OCI-LY7 (cell line): ENCODE measurements around the gene LILRB3. TPM values are rescaled to one million over a fixed set of nuclear protein-coding genes. Genes with fewer than 3 reads are reported as not detected.
"Not testable (repeated sequence)": the region's sequence is repeated elsewhere in the genome, so short reads cannot be mapped to it uniquely, and the experiment has no call there.

ENCODE experiments used
- BruUV-seq: library from RNA; stranded (reverse); fragments of 400-500 nt; replicated peaks from 2 replicates; lab custom pipeline; 2021; lab: Mats Ljungman, UMichigan
- CTCF ChIA-PET: fragments of 300-600 bp; sonication (Branson Sonifier 250); formaldehyde crosslinking; loops from one replicate; lab custom pipeline; 2022; ENCODE audit warnings: antibody characterized with exemption; ENCODE audit not compliant: unreplicated experiment; lab: Charles Lee
- POLR2A ChIA-PET: fragments of 300-600 bp; sonication (Branson Sonifier 250); formaldehyde crosslinking; loops from one replicate; lab custom pipeline; 2022; ENCODE audit warnings: antibody characterized with exemption; lab: Charles Lee
- DNase-seq: peaks from one replicate; pipeline ENCODE4 v3.0.0-alpha.2; 2015; ENCODE audit warnings: low spot score
- H2AFZ ChIP-seq: fragments of 200-600 bp; sonication (generic), shearing (Covaris generic); 2 replicates; pipeline ENCODE4 v1.6.1; 2014; ENCODE audit warnings: mild to moderate bottlenecking, antibody characterized with exemption, low read length, moderate library complexity
- H3K27ac ChIP-seq: fragments of 200-600 bp; sonication (generic); 2 replicates; pipeline ENCODE4 v1.5.1; 2014; ENCODE audit warnings: mixed run types, low read depth, mild to moderate bottlenecking, moderate library complexity, low read length, inconsistent platforms; ENCODE audit not compliant: poor library complexity, severe bottlenecking
- H3K36me3 ChIP-seq: fragments of 200-600 bp; sonication (generic); 2 replicates; pipeline ENCODE4 v1.6.1; 2014; ENCODE audit warnings: mild to moderate bottlenecking, antibody characterized with exemption, low read length, moderate library complexity, mixed read lengths; ENCODE audit not compliant: insufficient read depth
- H3K4me1 ChIP-seq: fragments of 200-600 bp; sonication (generic); 2 replicates; pipeline ENCODE4 v1.5.1; 2014; ENCODE audit warnings: mild to moderate bottlenecking, low read length; ENCODE audit not compliant: insufficient read depth, poor library complexity, severe bottlenecking
- H3K4me2 ChIP-seq: fragments of 200-600 bp; sonication (generic); 2 replicates; pipeline ENCODE4 v1.6.1; 2014; ENCODE audit warnings: mild to moderate bottlenecking, low read length
- H3K4me3 ChIP-seq: fragments of 200-600 bp; sonication (generic); 2 replicates; pipeline ENCODE4 v1.5.1; 2014; ENCODE audit warnings: mild to moderate bottlenecking, low read depth, low read length; ENCODE audit not compliant: poor library complexity, severe bottlenecking
- H3K79me2 ChIP-seq: fragments of 200-600 bp; sonication (generic); 2 replicates; pipeline ENCODE4 v1.6.1; 2016; ENCODE audit warnings: low read depth, mild to moderate bottlenecking, low read length, moderate library complexity, mixed read lengths; ENCODE audit not compliant: insufficient read depth
- H3K9me2 ChIP-seq: fragments of 200-600 bp; sonication (generic); 2 replicates; pipeline ENCODE4 v1.6.1; 2016; ENCODE audit warnings: mild to moderate bottlenecking, low read length, mixed read lengths; ENCODE audit not compliant: insufficient read depth
- H3K9me3 ChIP-seq: fragments of 200-600 bp; sonication (generic); 2 replicates; pipeline ENCODE4 v1.6.1; 2014; ENCODE audit warnings: mild to moderate bottlenecking, mixed run types, low read length, mixed read lengths
- H4K20me1 ChIP-seq: fragments of 200-600 bp; sonication (generic); 2 replicates; pipeline ENCODE4 v1.6.1; 2014; ENCODE audit warnings: mild to moderate bottlenecking, antibody characterized with exemption, low read length, moderate library complexity, mixed read lengths; ENCODE audit not compliant: insufficient read depth
- CTCF ChIP-seq: fragments of 200-600 bp; sonication (generic); conservative IDR thresholded peaks from 2 replicates; pipeline ENCODE4 v1.5.1; 2014; ENCODE audit warnings: mild to moderate bottlenecking, antibody characterized with exemption, low read length, moderate library complexity, mixed read lengths
- EZH2phosphoT487 ChIP-seq: fragments of 200-600 bp; sonication (generic); IDR thresholded peaks from 2 replicates; pipeline ENCODE4 v1.6.1; 2018; ENCODE audit warnings: low read depth, borderline replicate concordance, mild to moderate bottlenecking, mixed run types, antibody characterized with exemption, low read length, moderate library complexity, mixed read lengths
- intact Hi-C: fragments of 100-400 bp; cut with micrococcal nuclease; formaldehyde crosslinking; loops from one replicate; pipeline ENCODE4 v1.10.0; 2022; ENCODE audit not compliant: unreplicated experiment
- total RNA-seq, 2 experiments: library from RNA; depleted of rRNA in 1 of 2; stranded (reverse); fragments of >200 nt in 1 of 2; shearing (Covaris generic) in 1 of 2; gene quantifications; 2 replicates each; pipeline ENCODE4 v1.2.3, GENCODE V29; 2014 to 2022

Gene LILRB3
- total RNA-seq, 2 experiments from 2014 or later = not detected

- Histone ChIP-seq H3K79me2 (peaks cover 5% of the 10 kb centered on the region; the same call in 1 of the 2 replicates), H4K20me1 (no peaks in the 10 kb centered on the region), H2AFZ (no peak overlapping the region), H3K36me3 (no peaks in the 10 kb centered on the region), H3K9me2 (no peaks in the 10 kb centered on the region), H3K9me3 (no peaks in the 10 kb centered on the region), H3K4me3 (no peak overlapping the region), H3K4me1 (peaks cover 20% of the 10 kb centered on the region), H3K27ac (no peak overlapping the region), H3K4me2 (no peak overlapping the region)
- TF ChIP-seq CTCF (no peak), EZH2phosphoT487 (no peak)
- BruUV-seq = no TSS peak
- POLR2A ChIA-PET = no interaction called here
- no peak for DNase-seq
- intact Hi-C loops = no loop called here
- CTCF ChIA-PET = no interaction called here
Observed at GRCh38 chr19:54183431-54183830, 39.4 kb downstream of the LILRB3 start.

- intact Hi-C loops, H2AFZ ChIP-seq, POLR2A ChIA-PET, H3K36me3 ChIP-seq, H3K79me2 ChIP-seq, H4K20me1 ChIP-seq, DNase-seq, H3K9me3 ChIP-seq, BruUV-seq, H3K9me2 ChIP-seq, H3K4me1 ChIP-seq, H3K4me3 ChIP-seq, H3K4me2 ChIP-seq, H3K27ac ChIP-seq: not testable (repeated sequence)
- CTCF ChIA-PET = interaction anchor here (0.7 kb wide), 1 partner anchor 45 kb away, joined by 5 read pairs; no protein-coding TSS in a partner anchor
Observed at GRCh38 chr19:54181894-54182293, 40.9 kb downstream of the LILRB3 start.

- no peak for TF ChIP-seq EZH2phosphoT487
- ChIA-PET POLR2A (no interaction called here), CTCF (no interaction called here)
- H3K4me3 ChIP-seq = no peak overlapping the region
- H3K36me3 ChIP-seq = peaks cover 6% of the 10 kb centered on the region; the same call in 1 of the 2 replicates
- intact Hi-C loops = no loop called here
- peaks cover 10% of the 10 kb centered on the region for H3K4me1 ChIP-seq
- H4K20me1 ChIP-seq = no peaks in the 10 kb centered on the region
- no peaks in the 10 kb centered on the region for H3K79me2 ChIP-seq
- H2AFZ ChIP-seq = no peak overlapping the region
- no TSS peak for BruUV-seq
- no peak overlapping the region for H3K4me2 ChIP-seq
- DNase-seq = no peak
- no peaks in the 10 kb centered on the region for H3K9me2 ChIP-seq
- no peaks in the 10 kb centered on the region for H3K9me3 ChIP-seq
- no peak overlapping the region for H3K27ac ChIP-seq
Observed at GRCh38 chr19:54180691-54181091, 42.1 kb downstream of the LILRB3 start.
